NOMO-1 treated with DMSO at 0.1 percent for 48 hours (cell line): Measurements from ENCODE around the gene CPA1.

Source experiments
- DNase-seq: peaks from one replicate; lab custom pipeline; 2025; ENCODE audit not compliant: unreplicated experiment; lab: John Stamatoyannopoulos, UW

The CPA1 gene

DNA sequence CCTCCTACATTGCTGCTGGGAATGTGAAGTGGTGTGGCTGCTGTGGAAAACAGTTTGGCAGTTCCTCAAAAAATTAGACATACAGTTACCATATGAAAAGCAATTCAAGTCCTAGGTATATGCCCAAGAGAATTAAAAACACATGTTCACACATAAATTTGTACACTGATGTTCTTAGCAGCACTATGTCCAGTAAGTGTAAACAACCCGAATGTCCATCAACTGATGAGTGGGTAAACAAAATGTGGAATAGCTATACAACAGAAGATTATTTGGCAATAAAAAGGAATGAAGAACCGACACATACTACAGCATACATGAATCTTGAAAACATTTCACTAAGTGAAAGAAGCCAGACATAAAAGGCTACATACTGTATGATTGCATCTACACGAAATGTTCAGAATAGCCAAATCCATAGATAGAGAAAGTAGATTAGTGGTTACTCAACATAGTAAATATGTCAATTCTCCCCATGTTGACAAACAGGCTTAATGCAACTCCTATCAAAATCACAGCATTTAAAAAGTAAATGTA lies 43.3 kb downstream of the CPA1 start:
- DNase-seq = no peak

DNA sequence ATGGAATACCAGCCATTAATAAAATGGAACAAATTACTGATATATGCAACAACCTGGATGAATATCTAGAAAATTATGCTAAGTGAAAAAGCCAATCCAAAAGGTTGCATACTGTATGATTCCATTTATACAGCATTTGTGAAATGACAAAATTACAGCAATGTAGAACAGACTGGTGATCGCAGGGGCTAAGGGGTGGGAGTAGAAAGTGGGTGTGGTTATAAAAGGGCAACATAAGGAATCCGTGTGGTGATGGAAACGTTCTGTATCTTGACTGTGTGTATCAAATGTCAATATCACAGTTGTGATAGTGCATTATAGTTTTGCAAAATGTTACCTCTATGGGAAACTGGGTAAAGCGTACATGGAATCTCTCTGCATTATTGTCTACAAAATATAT lies 45.5 kb downstream of the CPA1 start:
- no peak for DNase-seq

DNA sequence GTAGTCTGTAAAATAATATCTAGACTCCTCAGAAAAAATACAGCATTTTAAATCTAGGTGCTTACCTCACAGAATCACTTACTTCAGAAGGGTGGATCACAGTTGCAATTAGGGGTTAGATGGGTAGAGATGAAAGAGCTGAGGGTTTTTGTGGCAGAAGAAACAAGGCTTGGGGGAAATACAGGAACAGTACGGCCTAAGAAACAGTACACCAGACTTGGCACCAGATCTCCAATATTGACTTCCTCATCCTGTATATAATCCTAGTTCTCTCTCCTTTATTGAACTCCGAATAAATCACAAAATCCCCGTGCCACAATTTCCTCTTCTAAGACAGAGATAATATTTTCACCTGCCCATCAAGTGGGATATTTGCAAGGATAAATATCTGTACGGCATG lies 46.3 kb downstream of the CPA1 start:
- no peak for DNase-seq

DNA sequence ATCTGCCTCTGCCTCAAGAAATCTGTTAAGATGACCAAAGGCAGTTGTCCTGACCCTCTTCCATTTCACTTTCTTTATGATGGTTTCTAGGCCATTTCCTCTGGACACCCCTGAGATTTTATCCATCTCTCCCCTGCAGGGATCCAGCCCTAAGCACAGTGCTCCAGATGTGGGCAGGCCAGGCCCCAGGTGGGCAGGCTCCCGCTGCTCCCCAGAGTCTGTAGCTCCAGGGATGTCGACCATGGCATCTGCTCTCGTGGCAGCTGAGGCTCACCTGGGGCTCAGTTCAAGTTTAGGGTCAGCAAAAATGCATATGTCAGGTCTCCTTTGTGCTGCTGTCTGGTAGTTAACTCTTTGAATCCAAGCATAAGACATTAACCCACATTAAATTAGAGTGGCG lies 48.7 kb downstream of the CPA1 start:
- DNase-seq = no peak

DNA sequence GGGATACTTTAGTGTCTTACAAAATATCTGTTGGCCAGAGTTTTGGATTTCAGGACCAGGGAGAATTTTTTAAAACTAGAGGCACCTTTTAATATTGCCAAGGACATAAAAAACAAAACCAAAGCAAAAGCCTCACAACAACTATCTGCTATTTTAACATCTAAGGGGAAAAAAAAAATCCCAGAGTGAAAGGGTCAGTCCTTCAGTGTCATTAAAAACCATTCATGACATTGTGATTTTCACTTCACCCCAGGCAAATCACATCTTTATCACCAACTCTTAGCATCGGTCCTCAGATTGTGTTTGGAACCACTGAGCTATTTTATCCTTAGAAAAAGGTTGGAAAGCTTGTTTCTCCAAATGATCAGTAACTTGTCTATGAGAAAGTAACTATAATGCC lies 49.8 kb downstream of the CPA1 start:
- DNase-seq = no peak

DNA sequence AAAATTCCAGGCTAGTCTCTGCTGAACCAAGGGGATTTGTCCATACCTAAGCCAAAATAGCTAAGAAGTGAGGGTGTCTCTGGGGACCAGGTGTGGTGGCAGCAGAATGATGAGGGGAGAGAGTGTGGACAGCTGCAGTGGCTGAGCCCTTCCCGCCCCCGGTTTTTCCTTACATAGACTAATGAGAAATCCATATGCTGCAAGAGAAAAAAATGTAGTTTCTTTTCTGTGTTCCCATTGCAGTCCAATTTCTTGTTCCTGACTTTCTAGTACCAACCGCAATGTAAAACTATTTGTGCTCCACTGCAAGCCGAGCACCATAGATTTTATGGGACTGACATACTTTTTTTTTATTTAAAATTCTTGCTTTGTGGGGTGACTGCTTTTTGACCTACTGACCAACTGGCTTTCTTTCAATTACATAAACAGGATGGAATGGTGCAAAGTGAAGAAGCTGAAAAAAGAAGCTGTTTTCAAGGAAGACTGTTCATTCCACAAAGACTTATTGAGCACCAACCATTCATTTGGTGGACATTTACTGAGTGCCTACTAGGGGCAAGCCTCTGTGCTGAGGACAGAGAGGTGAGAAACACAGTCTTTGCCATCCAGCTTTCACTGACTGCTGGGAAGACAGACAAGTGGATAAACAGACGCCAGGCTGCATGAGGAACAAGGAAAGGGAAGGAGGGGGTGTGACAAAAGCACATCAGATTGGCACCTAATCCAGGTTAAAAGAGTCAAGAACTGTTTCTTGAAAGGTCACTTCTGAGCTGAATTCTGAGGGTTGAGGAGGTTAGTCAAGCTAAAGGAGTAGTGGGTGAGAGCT lies 50.8 kb downstream of the CPA1 start:
- DNase-seq = no peak

DNA sequence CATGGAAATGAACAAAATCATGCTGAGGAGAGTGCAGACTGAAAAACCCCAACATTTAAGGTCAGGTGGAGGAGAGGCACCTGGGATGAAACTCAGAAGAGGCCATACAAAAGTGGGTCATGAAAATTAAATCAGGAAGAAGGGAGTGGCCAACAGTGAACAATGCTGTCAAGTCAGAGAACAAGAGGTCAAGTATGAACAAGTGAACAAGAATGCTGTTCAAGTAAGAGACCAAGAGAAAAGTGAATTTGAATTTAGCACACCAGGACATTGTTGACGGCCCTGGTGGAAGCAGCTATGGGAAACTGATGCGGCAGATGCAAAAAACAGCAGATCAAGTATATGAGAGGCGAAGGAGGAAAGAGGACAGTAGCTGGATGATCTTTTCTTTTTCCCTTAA lies 52.6 kb downstream of the CPA1 start:
- no peak for DNase-seq

DNA sequence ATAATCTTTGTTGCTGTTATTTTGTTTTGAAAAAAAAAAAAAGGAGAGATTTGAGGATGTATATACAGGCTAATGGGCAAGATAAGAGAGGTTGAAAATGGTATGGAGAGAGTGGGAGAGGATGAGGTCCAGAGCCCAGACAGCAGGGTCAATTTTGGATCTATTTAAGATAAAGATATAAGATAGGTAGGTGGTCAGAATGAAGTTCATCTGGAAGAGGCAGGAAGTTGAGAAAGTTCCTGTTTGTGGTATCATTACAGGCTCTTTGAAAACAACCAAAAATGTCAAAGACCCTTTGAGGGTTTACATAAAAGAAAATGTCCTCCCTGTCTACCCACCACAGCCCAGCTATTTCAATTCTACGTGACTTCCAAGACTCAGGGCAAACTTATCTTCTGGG lies 53.0 kb downstream of the CPA1 start:
- DNase-seq = no peak

DNA sequence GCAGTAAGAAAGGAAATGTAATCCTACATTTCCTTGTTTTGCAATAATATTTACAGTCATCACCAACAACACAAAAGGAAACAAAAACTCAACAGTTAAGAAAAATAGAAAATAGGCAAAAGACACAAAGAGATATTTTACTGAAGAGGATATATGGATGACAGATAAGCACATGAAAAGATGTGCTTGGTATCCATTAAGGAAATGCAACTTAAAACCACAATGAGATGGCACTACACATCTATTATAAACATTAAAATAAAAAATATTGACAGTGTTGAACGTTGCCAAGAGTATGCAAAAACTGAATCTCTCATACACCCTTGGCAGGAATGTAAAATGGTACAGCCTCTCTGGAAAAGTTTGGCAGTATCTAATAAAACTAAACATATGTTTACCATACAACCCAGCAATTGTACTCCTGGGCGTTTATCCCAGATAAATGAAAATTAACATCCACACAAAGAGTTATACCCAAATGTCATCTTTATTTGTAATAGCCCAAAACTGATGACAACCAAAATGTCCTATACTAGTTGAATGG lies 55.1 kb downstream of the CPA1 start:
- DNase-seq = no peak

DNA sequence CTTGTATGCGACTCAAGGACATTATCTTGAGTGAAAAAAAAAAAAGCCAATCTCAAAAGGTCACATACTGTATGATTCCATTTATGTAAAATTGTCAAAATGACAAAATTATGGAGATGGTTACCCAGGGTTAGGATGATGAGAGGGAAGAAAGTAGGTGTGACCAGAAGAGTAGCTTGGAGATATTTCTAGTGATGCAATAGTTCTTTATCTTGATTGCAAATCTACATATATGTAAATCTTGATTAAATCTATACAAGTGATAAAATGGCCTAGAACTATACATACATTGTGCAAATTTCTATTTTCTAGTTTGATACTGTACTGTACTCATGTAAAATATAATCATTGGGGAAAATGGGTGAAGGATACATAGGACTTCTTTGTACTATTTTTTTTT lies 56.0 kb downstream of the CPA1 start:
- DNase-seq = no peak
